ENCODE measurements around the gene KLHL29. TPM values are rescaled to one million over a fixed set of nuclear protein-coding genes. Genes with fewer than 3 reads are reported as not detected.

KLHL29 gene
- polyA plus RNA-seq, 1 donor from 2014 or later, result 42.4 TPM

DNA sequence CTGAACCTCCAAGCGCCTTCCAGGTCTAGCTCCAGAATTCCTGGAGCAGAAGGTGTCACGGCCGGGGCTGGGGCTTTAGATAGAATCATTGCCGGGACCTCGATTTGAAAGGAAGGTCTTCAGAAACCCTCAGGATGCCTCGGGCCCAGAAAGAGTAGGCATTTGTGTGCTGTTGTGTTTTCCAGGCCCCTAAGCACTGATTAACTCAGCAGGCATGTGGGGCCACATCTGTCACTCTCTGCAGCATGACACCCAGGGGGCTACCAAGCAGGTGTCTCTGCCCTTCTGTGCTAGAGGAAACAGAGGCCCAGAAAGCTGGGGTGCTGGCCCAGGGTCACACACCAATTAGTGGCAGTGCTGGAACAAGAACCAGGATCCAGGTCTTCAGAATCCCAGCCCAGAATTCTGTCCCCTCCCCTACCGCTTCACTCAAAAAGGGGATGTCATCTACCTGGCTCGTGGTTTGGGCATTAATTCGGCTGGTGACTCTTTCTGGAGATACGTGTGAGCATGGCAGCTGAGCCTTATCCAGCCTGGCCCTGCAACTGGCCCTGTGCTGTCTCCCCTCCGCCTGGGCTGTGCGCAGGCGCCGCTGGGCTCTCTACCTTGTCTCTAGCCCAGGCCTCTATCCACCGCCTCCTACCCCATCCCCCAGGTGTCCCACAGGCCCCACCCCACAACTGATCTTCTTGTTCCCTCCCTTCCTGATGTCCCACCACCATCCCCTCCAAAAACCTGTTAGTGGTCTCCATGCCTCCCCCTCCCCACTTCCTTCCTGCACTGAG is 296.6 kb downstream of the KLHL29 start:
- Histone ChIP-seq H4K20me1 (ENCODE audit: insufficient read depth) (no peaks in the 10 kb centered on the region), H2AFZ (ENCODE audit: low read depth, low read length) (no peak overlapping the region)

DNA sequence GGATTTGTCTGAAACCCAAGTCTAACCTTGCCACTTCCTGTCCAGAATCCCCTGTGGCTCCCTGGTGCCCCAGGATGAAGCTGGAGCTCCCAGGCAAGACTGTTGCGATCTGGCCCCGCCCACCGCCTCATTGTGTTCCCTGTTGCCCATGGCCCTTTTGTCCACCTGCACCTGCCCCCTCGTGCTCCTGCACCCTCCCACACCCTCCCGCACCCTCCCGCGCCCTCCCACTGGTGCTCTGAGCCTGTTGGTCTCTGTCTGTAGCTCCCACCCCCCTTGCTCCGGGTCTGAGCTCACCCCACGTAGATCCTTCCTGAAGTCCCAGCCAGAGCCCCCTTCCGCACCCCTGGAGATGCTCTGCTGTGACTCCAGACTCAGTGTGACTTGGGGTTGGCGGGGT is 297.5 kb downstream of the KLHL29 start:
- peaks cover 9% of the 10 kb centered on the region for H3K36me3 ChIP-seq (ENCODE audit: insufficient read depth, low read length)
- H3K4me3 ChIP-seq (ENCODE audit: low read length), result no peak overlapping the region
- no peak overlapping the region for H3K27ac ChIP-seq (ENCODE audit: low read length)
- H2AFZ ChIP-seq (ENCODE audit: low read depth, low read length), result no peak overlapping the region
- H3K9me2 ChIP-seq (ENCODE audit: insufficient read depth, low read length), result no peaks in the 10 kb centered on the region
- no peaks in the 10 kb centered on the region for H3F3A ChIP-seq (ENCODE audit: insufficient read depth, low read length, poor library complexity, severe bottlenecking)
- no peaks in the 10 kb centered on the region for H3K27me3 ChIP-seq (ENCODE audit: insufficient read depth, low read depth, low read length)
- H3K79me2 ChIP-seq (replicated peaks; ENCODE audit: insufficient read depth, low read length), result no peaks in the 10 kb centered on the region
- TF ChIP-seq TAF1 (IDR thresholded peaks at IDR 0.05; ENCODE audit: low read depth) (no peak), EZH2 (IDR thresholded peaks at IDR 0.05; ENCODE audit: borderline replicate concordance, insufficient read depth, low read length, poor library complexity, severe bottlenecking) (no peak), MXI1 (conservative IDR thresholded peaks at IDR 0.05; ENCODE audit: poor library complexity, severe bottlenecking) (no peak), POLR2AphosphoS5 (IDR thresholded peaks at IDR 0.05) (no peak), SMC3 (conservative IDR thresholded peaks at IDR 0.05; ENCODE audit: poor library complexity) (no peak), EP300 (conservative IDR thresholded peaks at IDR 0.05; ENCODE audit: poor library complexity, severe bottlenecking) (no peak), RAD21 (conservative IDR thresholded peaks at IDR 0.05) (no peak)
- TF ChIP-seq, protein P1, sequence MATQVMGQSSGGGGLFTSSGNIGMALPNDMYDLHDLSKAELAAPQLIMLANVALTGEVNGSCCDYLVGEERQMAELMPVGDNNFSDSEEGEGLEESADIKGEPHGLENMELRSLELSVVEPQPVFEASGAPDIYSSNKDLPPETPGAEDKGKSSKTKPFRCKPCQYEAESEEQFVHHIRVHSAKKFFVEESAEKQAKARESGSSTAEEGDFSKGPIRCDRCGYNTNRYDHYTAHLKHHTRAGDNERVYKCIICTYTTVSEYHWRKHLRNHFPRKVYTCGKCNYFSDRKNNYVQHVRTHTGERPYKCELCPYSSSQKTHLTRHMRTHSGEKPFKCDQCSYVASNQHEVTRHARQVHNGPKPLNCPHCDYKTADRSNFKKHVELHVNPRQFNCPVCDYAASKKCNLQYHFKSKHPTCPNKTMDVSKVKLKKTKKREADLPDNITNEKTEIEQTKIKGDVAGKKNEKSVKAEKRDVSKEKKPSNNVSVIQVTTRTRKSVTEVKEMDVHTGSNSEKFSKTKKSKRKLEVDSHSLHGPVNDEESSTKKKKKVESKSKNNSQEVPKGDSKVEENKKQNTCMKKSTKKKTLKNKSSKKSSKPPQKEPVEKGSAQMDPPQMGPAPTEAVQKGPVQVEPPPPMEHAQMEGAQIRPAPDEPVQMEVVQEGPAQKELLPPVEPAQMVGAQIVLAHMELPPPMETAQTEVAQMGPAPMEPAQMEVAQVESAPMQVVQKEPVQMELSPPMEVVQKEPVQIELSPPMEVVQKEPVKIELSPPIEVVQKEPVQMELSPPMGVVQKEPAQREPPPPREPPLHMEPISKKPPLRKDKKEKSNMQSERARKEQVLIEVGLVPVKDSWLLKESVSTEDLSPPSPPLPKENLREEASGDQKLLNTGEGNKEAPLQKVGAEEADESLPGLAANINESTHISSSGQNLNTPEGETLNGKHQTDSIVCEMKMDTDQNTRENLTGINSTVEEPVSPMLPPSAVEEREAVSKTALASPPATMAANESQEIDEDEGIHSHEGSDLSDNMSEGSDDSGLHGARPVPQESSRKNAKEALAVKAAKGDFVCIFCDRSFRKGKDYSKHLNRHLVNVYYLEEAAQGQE (IDR thresholded peaks at IDR 0.05; ENCODE audit: borderline replicate concordance), result no peak
- TF ChIP-seq, protein P2, sequence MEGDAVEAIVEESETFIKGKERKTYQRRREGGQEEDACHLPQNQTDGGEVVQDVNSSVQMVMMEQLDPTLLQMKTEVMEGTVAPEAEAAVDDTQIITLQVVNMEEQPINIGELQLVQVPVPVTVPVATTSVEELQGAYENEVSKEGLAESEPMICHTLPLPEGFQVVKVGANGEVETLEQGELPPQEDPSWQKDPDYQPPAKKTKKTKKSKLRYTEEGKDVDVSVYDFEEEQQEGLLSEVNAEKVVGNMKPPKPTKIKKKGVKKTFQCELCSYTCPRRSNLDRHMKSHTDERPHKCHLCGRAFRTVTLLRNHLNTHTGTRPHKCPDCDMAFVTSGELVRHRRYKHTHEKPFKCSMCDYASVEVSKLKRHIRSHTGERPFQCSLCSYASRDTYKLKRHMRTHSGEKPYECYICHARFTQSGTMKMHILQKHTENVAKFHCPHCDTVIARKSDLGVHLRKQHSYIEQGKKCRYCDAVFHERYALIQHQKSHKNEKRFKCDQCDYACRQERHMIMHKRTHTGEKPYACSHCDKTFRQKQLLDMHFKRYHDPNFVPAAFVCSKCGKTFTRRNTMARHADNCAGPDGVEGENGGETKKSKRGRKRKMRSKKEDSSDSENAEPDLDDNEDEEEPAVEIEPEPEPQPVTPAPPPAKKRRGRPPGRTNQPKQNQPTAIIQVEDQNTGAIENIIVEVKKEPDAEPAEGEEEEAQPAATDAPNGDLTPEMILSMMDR (IDR thresholded peaks at IDR 0.05; ENCODE audit: poor library complexity, severe bottlenecking), result no peak
- no peak overlapping the region for H3K9ac ChIP-seq (ENCODE audit: low read length)
- H4K20me1 ChIP-seq (ENCODE audit: insufficient read depth), result no peaks in the 10 kb centered on the region
- no peak overlapping the region for H3K4me2 ChIP-seq (ENCODE audit: low read length)
- no peaks in the 10 kb centered on the region for H3K9me3 ChIP-seq (ENCODE audit: low read length)

More for the DNA sequence above, 296.6 kb downstream of the KLHL29 start:
- H3K9me2 ChIP-seq (ENCODE audit: insufficient read depth, low read length), result no peaks in the 10 kb centered on the region
- H3K27me3 ChIP-seq (ENCODE audit: insufficient read depth, low read depth, low read length), result no peaks in the 10 kb centered on the region
- H3K9ac ChIP-seq (ENCODE audit: low read length), result no peak overlapping the region
- no peak overlapping the region for H3K27ac ChIP-seq (ENCODE audit: low read length)
- H3K9me3 ChIP-seq (ENCODE audit: low read length), result no peaks in the 10 kb centered on the region
- no peak overlapping the region for H3K4me2 ChIP-seq (ENCODE audit: low read length)
- H3F3A ChIP-seq (ENCODE audit: insufficient read depth, low read length, poor library complexity, severe bottlenecking), result no peaks in the 10 kb centered on the region
- H3K36me3 ChIP-seq (ENCODE audit: insufficient read depth, low read length), result peaks cover 6% of the 10 kb centered on the region
- no peak overlapping the region for H3K4me3 ChIP-seq (ENCODE audit: low read length)
- no peak for TF ChIP-seq RAD21 (conservative IDR thresholded peaks at IDR 0.05)
- TF ChIP-seq EP300 (conservative IDR thresholded peaks at IDR 0.05; ENCODE audit: poor library complexity, severe bottlenecking), result no peak
- no peak for TF ChIP-seq SMC3 (conservative IDR thresholded peaks at IDR 0.05; ENCODE audit: poor library complexity)
- TF ChIP-seq, protein P1 (IDR thresholded peaks at IDR 0.05; ENCODE audit: borderline replicate concordance), result no peak
- no peak for TF ChIP-seq TAF1 (IDR thresholded peaks at IDR 0.05; ENCODE audit: low read depth)
- no peak for TF ChIP-seq MXI1 (conservative IDR thresholded peaks at IDR 0.05; ENCODE audit: poor library complexity, severe bottlenecking)
- no peak for TF ChIP-seq POLR2AphosphoS5 (IDR thresholded peaks at IDR 0.05)
- TF ChIP-seq EZH2 (IDR thresholded peaks at IDR 0.05; ENCODE audit: borderline replicate concordance, insufficient read depth, low read length, poor library complexity, severe bottlenecking), result no peak
- TF ChIP-seq, protein P2 (IDR thresholded peaks at IDR 0.05; ENCODE audit: poor library complexity, severe bottlenecking), result no peak
- no peaks in the 10 kb centered on the region for H3K79me2 ChIP-seq (replicated peaks; ENCODE audit: insufficient read depth, low read length)
